ENCODE results near the gene FRZB.
"Not testable (repeated sequence)": the region's sequence is repeated elsewhere in the genome, so short reads cannot be mapped to it uniquely, and the experiment has no call there.

FRZB gene

GRCh38 chr2:182887753-182888415 is 21.4 kb upstream of the FRZB start:
- no peak for DNase-seq

GRCh38 chr2:182887093-182887492 is 20.7 kb upstream of the FRZB start:
- DNase-seq, result no peak

- no peak for DNase-seq
Observed at GRCh38 chr2:182885771-182886170, 19.3 kb upstream of the FRZB start.

- DNase-seq, result no peak
Observed at GRCh38 chr2:182883451-182883850, 17.0 kb upstream of the FRZB start.

GRCh38 chr2:182880100-182880499 is 13.7 kb upstream of the FRZB start:
- DNase-seq, result not testable (repeated sequence)

GRCh38 chr2:182876653-182877052 is 10.2 kb upstream of the FRZB start:
- DNase-seq, result not testable (repeated sequence)

GRCh38 chr2:182870227-182870626 is 3.8 kb upstream of the FRZB start:
- no peak for DNase-seq

GRCh38 chr2:182868054-182868796 is 1.8 kb upstream of the FRZB start:
- no peak for DNase-seq

- no peak for DNase-seq
Observed at GRCh38 chr2:182867426-182868053, 1.1 kb upstream of the FRZB start.

- DNase-seq, result no peak
Observed at GRCh38 chr2:182866095-182866460, 359 bp downstream of the FRZB start.

- no peak for DNase-seq
Observed at GRCh38 chr2:182864949-182865570, 1.4 kb downstream of the FRZB start.

GRCh38 chr2:182863642-182864041 is 2.8 kb downstream of the FRZB start:
- no peak for DNase-seq

GRCh38 chr2:182862091-182862490 is 4.3 kb downstream of the FRZB start:
- no peak for DNase-seq

- no peak for DNase-seq
Observed at GRCh38 chr2:182860858-182861257, 5.6 kb downstream of the FRZB start.

- no peak for DNase-seq
Observed at GRCh38 chr2:182858671-182859070, 7.8 kb downstream of the FRZB start.

- no peak for DNase-seq
Observed at GRCh38 chr2:182855376-182855775, 11.1 kb downstream of the FRZB start.

GRCh38 chr2:182854375-182855105 is 11.9 kb downstream of the FRZB start:
- DNase-seq, result no peak

GRCh38 chr2:182852801-182853200 is 13.6 kb downstream of the FRZB start:
- no peak for DNase-seq

GRCh38 chr2:182852090-182852489 is 14.3 kb downstream of the FRZB start:
- no peak for DNase-seq

- DNase-seq, result no peak
Observed at GRCh38 chr2:182845794-182846417, 20.5 kb downstream of the FRZB start.

- no peak for DNase-seq
Observed at GRCh38 chr2:182836451-182836850, 30.0 kb downstream of the FRZB start.

- no peak for DNase-seq
Observed at GRCh38 chr2:182834293-182834692, 32.1 kb downstream of the FRZB start.

All from NCI-H1436 treated with DMSO at 0.1 percent for 48 hours (cell line).